AG08395 (cell line): ENCODE results near the gene TUBB4B.
"Not testable (repeated sequence)": the region's sequence is repeated elsewhere in the genome, so short reads cannot be mapped to it uniquely, and the experiment has no call there.

ENCODE experiments used
- DNase-seq: peaks from one replicate; pipeline ENCODE4 v3.0.0; 2012; ENCODE audit warnings: mixed read lengths, low spot score

The TUBB4B gene

DNA sequence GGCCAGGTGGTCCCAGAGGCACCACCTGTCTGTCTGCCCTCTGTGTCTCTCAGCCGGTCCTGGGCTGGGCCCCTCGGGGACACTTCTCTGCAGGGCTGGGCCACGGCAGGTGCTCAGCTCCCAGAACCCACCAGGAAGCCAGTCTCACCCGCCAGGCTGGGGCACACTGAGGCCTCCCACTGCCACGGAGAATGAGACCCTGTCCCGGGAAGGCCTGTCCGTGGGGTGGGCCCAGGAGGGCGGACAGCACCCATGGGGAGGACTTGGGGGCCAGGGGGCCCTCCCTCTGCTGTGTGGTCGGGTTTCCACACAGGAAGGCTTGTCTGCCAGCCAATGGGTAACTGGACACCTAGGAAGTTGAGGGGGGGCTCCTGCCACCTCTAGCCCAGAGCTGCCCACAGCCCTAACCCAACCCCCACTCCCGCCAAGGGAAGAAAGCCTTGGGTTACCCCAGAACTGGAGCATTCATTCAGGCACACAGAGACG lies 4.1 kb upstream of the TUBB4B start:
- no peak for DNase-seq

DNA sequence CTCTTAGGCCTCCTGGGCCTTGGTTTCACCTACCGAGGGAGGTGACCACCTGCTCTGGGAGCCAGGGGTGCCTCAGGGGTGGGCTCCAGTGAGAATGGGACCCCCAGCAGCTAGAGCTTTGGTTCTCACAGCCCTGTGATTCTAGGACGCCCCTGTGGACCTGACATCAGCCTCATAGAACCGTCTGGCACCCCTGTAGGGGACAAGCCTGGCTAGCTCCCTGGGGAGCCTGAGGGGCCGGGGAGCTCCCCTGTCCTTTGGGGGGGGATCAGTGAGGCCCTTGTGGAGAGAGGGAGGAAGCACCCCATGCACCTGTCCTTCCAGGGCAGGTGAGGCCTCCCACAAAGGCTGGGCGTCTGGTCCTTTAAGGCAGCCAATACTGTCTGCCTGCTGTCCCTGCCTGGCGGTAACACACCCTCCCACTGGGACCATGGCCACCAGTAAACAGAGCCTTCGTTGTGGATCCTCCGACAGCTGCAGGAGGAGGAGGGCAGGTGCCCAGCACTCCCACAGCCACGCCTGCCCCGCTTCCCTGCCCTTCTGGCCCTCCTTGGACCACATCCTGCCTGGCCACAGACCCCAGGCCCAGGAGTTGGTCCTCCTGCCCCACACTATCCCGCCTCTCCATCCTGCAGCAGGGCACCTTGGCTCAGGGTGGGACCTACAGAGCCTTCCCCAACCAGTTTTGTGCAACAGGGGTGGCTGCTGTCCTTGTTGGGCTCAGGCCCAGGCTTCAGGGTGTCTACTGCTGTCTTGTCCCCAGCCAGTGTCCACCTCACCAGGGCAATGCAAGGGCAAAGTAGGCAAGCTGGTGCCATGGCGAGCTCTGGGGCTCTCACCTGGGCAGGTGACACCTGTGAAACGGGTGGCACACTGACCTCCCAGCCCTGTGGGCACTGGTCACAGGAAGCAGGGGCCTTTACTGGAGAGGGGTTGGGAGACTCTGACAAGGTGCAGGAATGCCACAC lies 3.0 kb upstream of the TUBB4B start:
- DNase-seq = no peak

DNA sequence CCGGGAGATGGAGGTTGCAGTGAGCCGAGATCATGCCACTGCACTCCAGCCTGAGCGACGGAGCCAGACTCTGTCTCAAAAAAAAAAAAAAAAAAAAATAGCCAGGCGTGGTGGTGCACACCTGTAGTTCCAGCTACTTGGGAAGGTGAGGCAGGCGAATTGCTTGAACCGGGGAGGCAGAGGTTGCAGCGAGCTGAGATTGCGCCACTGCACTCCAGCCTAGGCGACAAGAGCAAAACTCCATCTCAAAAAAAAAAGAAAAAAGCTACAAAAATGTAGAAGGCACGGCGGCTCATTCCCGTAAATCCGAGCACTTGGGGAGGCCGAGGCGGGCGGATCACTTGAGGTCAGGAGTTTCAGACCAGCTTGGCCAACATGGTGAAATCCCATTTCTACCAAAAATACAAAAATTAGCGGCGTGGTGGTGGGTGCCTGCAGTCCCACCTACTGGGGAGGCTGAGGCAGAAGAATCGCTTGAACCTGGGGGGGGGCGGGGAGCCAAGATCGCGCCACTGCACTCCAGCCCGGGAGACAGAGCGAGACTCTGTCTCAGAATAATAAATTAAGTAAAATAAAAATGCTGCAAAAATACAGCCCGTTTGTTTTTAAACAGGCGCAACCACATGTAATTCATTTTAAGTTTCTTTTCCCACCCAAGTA lies 1.4 kb upstream of the TUBB4B start:
- DNase-seq = not testable (repeated sequence)

DNA sequence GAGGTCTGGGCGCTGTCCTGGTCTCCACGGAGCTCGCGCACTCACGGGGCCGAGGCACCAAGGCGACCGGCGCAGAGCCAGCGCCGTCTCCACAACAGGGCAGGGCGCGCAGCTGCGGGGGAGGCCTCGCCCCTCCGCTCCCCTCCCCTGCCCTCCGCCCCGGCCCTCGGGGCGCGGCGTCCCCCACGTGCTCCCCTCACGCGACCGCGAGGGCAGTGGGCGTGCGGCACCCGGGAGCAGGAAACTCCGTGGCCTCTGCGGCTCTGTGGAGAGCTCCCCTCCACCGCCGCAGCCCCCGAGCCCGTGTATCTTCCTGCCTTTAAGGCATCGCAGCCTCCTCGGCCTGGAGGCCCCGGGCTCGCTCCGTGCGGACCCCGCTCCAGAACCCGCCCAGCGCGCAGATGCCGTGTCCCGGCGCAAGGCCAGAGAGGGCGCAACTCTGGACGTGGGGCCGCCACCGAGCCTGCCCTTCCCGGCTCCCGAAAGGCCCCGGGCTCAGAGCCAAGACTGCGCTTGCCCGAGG lies 708 bp upstream of the TUBB4B start:
- DNase-seq = peak; percentile 81

DNA sequence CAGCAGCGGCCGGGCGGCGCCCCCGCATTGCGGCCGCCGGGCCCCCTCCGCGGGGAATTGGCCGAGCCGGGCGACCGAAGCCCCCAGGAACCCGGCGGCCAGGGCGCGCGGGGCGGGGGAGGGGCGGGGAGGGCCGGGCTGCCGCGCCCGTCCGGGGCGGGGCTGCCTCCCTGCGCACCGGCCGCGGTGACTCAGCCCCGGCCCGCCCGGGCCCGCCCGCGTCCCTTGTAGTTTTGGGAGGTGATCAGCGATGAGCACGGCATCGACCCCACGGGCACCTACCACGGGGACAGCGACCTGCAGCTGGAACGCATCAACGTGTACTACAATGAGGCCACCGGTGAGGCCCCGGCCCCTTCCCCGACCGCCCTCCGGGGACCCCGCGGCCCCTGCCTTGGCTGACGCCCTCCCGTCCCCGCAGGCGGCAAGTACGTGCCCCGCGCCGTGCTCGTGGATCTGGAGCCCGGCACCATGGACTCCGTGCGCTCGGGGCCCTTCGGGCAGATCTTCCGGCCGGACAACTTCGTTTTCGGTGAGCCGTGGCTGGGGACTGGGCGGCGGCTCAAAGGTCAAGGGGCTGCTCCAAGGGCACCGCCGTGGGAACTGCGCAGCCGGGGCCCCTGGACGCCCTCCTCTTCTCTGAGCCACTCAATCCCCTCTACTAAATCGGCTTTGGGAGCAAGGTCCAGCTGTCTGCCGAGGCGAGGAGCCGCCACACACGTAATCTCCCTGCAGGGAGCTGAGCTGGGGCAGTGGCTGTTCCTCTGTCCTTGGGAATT lies 592 bp downstream of the TUBB4B start:
- DNase-seq = peak; percentile 73

DNA sequence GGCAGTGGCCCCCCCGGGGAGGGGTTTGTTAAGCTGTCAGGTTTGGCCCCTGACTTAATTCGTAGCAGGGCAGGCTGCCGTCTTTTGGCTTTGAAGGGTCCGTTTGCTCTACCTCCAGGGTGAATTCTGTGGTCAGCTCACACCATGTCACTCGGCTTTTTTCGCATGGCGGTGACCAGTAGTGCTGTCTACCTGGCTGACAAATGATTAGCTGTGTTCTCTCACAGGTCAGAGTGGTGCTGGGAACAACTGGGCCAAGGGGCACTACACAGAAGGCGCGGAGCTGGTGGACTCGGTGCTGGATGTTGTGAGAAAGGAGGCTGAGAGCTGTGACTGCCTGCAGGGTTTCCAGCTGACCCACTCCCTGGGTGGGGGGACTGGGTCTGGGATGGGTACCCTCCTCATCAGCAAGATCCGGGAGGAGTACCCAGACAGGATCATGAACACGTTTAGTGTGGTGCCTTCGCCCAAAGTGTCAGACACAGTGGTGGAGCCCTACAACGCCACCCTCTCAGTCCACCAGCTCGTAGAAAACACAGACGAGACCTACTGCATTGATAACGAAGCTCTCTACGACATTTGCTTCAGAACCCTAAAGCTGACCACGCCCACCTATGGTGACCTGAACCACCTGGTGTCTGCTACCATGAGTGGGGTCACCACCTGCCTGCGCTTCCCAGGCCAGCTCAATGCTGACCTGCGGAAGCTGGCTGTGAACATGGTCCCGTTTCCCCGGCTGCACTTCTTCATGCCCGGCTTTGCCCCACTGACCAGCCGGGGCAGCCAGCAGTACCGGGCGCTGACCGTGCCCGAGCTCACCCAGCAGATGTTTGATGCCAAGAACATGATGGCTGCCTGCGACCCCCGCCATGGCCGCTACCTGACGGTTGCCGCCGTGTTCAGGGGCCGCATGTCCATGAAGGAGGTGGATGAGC lies 1.4 kb downstream of the TUBB4B start:
- no peak for DNase-seq

DNA sequence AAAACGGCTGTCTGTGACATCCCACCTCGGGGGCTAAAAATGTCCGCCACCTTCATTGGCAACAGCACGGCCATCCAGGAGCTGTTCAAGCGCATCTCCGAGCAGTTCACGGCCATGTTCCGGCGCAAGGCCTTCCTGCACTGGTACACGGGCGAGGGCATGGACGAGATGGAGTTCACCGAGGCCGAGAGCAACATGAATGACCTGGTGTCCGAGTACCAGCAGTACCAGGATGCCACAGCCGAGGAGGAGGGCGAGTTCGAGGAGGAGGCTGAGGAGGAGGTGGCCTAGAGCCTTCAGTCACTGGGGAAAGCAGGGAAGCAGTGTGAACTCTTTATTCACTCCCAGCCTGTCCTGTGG lies 2.2 kb downstream of the TUBB4B start:
- DNase-seq = not testable (repeated sequence)

DNA sequence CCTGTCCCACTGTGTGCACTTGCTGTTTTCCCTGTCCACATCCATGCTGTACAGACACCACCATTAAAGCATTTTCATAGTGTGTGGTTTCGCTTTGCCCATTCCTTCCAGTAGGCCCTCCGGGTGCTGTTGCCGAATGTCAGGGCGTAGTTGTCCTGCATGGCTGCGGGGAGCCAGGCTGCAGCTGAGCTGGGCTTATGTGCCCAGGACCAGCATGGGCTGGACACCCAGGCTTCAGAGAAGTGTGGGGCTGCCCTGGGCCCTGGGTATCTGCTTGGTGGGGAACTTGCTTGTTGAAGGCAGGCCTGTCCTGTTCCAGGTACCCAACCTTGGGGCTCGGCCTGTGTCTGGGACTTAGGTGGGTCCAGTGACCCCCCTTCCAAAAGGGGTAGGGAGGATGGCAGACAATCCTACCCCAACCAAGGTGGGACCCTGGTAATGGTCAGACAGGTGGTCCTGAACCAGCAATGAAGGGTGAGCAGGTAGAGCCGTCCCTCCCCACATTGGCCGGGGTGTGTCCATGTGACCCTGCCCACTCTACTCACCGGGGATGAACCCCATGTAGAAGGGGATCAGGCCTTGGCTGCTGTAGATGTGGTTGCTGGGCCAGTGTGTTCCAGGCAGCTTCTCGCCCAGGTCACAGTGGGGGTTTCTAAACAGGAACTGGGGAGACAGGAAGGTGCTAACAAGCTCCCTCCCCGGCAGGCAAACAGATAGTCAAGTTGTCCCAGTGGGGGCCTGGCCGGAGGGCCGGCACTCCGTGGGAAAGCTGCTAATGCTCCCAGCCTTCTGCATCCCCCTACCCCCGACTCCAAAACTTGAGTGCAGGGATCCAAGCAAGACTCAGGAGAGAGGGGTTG lies 2.8 kb downstream of the TUBB4B start:
- DNase-seq = no peak

DNA sequence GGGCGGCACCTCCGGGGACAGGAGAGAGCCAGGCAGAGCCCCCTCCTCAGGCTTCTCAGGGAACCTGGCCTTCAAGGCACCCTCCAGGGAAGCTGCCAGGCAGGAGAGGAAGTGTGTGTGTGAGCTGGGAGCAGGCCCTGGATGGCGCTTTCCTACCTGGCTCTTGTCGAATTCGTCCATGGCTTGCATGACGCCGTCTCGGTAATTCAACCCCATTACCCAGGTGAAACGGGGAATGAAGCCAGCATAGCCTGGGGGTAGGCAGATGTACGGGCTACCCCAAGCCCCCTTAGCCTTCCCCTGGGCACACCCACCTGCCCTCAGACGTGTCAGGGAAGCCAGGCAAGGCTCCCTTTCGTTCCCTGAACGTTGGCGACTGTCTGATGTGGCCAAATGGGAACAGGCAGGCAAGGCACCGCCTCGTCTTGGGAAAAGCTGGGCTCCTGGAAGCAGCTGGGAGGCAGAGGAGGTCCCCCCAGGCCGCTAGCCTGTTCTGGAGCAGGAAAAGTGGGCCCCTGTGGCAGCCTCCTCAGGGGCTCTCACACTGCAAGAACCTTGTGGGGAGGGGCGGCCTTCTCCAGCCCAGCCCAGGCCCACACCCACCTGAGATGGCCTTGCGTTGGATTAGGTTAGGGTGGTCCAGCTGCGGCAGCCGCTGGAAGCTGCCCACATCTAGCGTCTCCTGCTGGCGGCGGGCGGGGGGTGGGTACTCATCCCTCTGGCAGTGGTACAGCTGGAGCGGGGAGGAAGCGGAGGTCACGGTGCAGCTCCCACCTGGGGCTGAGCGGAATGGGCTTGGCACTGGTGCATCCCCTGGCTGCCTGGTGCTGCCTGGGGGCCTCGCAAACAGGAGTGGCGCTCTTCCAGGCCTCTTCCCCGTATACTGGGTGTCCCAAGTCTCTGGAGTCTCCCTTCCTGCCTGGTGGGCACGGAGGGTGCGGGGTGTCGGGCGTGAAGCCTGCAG lies 3.7 kb downstream of the TUBB4B start:
- no peak for DNase-seq

DNA sequence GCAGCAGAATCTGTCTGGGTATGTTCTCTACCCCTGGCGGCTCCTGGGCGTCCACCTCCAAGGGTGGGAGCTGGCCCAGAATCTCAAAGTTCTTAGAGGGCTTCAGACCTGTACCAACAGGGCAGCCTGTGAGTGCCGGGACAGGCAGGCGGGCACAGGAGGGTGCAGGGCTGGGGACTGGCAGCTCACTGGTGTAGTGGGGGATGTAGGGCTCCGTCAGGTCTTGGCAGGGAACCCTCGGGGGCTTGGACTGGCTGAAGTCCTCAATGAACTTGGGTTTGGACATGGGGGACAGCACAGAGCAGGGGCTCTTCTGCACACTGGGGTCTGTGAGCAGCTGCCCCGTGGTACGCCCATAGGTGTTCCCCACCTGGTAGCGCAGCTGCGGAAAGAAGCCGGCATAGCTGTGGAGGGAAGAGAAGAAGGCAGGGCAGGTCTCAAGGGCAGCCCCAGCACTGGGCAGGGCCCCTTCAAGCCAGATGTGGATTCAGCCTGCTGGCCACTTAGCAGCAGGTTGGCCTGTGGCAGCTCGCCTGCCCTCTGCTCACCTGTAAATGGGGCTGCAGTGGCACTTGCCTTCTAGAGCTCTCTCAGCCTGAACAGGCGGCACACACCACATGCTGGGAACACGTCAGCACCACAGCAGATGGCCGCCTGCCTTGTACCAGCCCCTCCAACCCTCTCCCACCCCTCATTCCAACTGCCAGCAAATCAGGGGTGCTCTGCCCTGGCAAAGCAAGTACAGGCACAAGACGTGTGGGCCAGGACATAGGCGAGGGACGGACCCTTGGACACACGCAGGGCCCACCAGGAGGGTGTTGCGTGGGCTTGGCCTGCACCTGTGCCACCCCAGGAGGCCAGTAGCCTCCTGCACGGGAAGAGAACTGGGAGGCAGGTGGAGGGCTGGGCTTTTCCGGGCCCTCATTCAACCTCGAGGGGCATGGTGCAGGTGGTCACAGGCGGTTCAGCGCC lies 4.6 kb downstream of the TUBB4B start:
- DNase-seq = no peak

DNA sequence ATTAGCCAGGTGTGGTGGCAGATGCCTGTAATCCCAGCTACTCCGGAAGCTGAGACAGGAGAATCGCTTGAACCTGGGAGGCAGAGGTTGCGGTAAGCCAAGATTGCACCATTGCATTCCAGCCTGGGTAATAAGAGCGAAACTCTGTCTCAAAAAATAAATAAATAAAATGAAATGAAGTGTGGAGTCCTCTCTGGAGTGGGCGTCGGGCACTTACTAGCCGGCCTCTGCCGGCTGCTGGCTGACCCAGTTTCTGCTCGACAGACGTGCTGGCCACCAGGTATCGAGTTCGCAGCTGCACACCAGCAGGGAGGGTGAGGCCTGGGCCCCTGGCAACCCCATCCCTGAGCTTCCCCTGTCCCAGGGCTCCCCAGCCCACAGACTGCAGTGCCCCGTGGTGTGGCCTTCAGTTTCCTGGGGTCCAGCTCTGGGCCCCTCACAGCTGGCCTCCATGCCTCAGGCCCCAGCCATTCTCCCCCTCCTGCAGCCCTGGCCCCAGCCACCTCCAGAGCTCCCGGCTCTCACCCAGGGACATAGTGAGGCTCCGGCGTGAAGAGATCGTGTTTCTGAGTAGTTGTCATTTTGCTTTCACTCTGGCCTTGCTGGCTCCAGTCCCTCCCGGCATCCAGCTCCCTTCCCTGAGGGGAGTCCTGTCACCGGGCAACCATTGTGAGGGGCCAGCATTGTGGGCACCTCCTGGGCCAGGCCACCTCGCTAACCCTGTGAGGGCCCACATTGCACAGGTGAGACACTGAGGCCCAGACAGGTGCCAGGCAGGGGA lies 6.2 kb downstream of the TUBB4B start:
- DNase-seq = no peak

DNA sequence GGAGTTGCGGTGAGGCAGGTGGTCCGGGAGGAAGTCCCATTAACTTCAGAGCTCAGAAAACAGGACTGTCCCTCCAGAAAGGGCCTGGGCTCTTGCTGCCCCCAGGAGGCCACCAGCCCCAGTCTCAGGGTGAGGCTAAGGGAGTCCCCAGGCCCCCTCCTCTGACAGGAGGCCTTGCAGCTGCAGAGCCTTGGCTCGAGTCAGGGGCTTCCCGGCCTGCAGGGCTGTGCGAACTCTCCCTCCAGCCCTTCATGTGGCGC lies 6.8 kb downstream of the TUBB4B start:
- no peak for DNase-seq

DNA sequence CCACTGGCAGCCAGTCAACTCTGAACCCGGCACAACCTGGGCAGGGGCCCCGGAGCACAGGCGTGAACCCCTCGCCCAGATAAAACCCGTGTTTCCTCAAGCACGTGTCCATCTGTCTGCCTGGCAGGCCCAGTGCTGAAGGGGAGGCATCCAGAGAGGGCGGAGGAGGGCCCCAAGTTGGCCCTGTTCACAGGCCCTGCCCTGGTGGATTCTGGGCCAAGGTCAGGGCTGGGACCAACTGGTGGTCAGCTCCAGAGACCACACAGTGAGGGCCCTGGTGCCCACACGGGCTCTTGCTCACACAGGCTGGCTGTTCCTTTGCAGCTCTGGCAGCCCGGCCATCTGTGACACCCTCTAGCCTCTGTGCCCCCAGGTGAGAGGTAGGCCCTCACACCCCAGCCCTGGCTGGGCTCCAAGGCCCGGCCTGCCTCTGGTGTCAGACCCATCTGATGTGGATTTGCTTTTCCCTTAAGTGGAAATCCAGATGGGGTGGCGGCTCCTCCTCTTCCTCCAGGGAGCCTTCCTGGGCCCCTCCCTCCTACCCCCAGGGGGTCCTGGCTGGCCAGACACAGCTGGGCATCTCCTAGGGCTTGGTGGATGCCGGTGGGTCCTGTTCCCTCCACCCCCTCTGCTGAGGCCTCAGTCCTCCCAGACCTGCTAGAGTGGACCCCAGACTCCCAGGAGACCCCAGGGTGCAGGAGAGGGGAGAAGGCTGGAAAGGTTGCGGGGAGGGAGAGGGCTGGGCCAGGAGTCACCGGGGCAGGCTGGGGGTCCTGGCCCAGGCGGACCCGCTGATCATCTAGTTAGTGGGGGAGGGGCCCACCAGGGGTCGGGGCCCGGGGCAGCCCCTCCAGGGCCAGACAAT lies 9.5 kb downstream of the TUBB4B start:
- no peak for DNase-seq

DNA sequence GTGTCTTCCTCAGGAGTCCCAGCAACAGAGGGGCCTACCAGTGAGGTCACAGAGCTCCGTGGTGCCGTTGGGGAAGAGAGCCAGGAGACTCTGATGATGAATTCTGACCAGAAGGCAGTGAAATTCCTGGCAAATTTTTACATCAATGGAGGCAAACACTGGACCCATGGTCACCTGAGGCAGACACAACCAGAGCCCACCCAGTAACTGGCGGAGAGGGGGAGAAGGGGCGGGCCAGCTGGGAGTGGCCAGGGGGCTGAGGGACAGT lies 10.0 kb downstream of the TUBB4B start, which contains the start of gene STPG3:
Gene STPG3 (plus strand): TSS at position 93 of the 268 bp plus-strand sequence. CDS start 1 bp downstream, at position 94.
- no peak for DNase-seq

DNA sequence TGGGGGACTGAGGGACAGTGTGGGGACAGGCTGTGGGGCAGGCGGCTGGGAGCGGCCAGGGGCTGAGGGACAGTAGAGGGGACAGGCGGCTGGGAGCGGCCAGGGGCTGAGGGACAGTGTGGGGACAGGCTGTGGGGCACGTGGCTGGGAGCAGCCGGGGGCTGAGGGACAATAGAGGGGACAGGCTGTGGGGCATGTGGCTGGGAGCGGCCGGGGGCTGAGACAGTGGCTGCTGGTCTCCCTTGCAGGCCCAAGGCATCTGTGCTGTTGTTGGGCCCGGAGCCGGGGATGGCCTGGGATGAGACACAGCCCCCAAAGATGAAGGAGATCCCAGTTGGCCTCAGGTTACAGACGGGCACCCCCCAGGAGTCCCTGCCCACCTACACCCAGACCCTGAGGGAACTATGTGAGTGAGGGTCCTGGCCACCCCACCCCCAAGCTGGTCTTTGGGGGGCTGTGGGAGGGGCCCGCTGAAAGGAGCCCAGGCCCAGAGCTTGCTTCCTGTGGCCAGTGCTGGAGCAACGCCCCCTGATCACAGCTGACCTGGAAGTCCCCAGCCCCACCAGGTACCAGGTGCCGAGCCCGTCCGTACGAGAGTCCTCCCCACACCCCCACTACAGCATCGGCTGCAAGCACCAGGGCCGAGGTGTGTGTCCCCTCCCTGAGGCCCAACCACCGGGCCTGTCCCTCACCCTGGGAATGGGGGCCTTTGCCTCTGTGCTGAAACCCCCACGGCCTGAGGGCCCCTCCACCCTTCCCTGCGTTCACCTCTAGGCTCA lies 10.6 kb downstream of the TUBB4B start:
- no peak for DNase-seq
